H1 (cell line): ENCODE data around the gene FADS2. TPM values are rescaled to one million over a fixed set of nuclear protein-coding genes. Genes with fewer than 3 reads are reported as not detected.

Experiments used
- CTCF ChIA-PET: fragments of 300-600 bp; sonication (Branson Sonifier 250); formaldehyde crosslinking; loops from one replicate; lab custom pipeline; 2021; ENCODE audit not compliant: partially characterized antibody; lab: Charles Lee
- POLR2A ChIA-PET: fragments of 300-600 bp; sonication (Branson Sonifier 250); formaldehyde crosslinking; loops from one replicate; lab custom pipeline; 2021; ENCODE audit warnings: inconsistent platforms; ENCODE audit not compliant: partially characterized antibody; lab: Charles Lee
- DNase-seq, 2 experiments: peaks; one replicate each; pipeline versions ENCODE4 v3.0.0 to v3.0.0-alpha.2; 2010 to 2022; ENCODE audit warnings: low spot score in 2 of 2, low read depth in 1 of 2, mixed read lengths in 1 of 2
- FAIRE-seq: peaks from 2 replicates; lab custom pipeline; 2011; peaks lifted over from hg19 to GRCh38; lab: Jason Lieb, UNC
- H2AFZ ChIP-seq: 2 replicates; pipeline ENCODE4 v1.8.1; 2012; ENCODE audit warnings: low read length, inconsistent platforms
- H2AK5ac ChIP-seq: 2 replicates; pipeline ENCODE4 v1.6.1; 2013; ENCODE audit warnings: low read depth, low read length
- H2BK120ac ChIP-seq: replicated peaks from 2 replicates; pipeline ENCODE3; 2013; ENCODE audit warnings: low read depth, low read length, inconsistent platforms
- H2BK12ac ChIP-seq: 2 replicates; pipeline ENCODE4 v1.6.1; 2013; ENCODE audit warnings: low read depth, low read length
- H2BK15ac ChIP-seq: 2 replicates; pipeline ENCODE4 v1.6.1; 2013; ENCODE audit warnings: low read length
- H2BK20ac ChIP-seq: 2 replicates; pipeline ENCODE4 v1.6.1; 2013; ENCODE audit warnings: low read length
- H2BK5ac ChIP-seq: 2 replicates; pipeline ENCODE4 v1.6.1; 2013; ENCODE audit warnings: low read depth, low read length
- H3K14ac ChIP-seq: 2 replicates; pipeline ENCODE4 v1.6.1; 2013; ENCODE audit warnings: inconsistent platforms; ENCODE audit not compliant: insufficient read length
- H3K18ac ChIP-seq: 2 replicates; pipeline ENCODE4 v1.6.1; 2013; ENCODE audit warnings: low read length; ENCODE audit errors: extremely low read depth
- H3K23ac ChIP-seq: 2 replicates; pipeline ENCODE4 v1.6.1; 2013; ENCODE audit warnings: inconsistent platforms; ENCODE audit not compliant: insufficient read length
- H3K23me2 ChIP-seq: 2 replicates; pipeline ENCODE4 v1.6.1; 2013; ENCODE audit warnings: low read depth, low read length
- H3K27ac ChIP-seq: 2 replicates; pipeline ENCODE4 v1.6.1; 2011; ENCODE audit warnings: low read depth, low read length, inconsistent platforms
- H3K27me3 ChIP-seq, 4 experiments: replicated peaks in 1 of 4; 1 replicate in 1 of 4; 2 replicates in 3 of 4; pipeline versions ENCODE4 v1.6.1 to v1.8.1; 2011 to 2013; ENCODE audit warnings: low read length in 3 of 4, mild to moderate bottlenecking in 3 of 4, inconsistent platforms in 2 of 4, mixed read lengths in 2 of 4, moderate library complexity in 1 of 4; ENCODE audit not compliant: control insufficient read depth in 3 of 4, insufficient read depth in 3 of 4; ENCODE audit errors: extremely low read depth in 1 of 4
- H3K36me3 ChIP-seq, 4 experiments: 2 replicates each; pipeline versions ENCODE4 v1.6.1 to v1.8.1; 2011 to 2013; ENCODE audit warnings: mild to moderate bottlenecking in 4 of 4, low read length in 3 of 4, moderate library complexity in 2 of 4, control low read depth in 1 of 4, inconsistent platforms in 1 of 4; ENCODE audit not compliant: insufficient read depth in 4 of 4, control insufficient read depth in 2 of 4
- H3K4ac ChIP-seq: replicated peaks from 2 replicates; pipeline ENCODE3; 2013; ENCODE audit warnings: low read length, low read depth, mixed read lengths, inconsistent platforms; ENCODE audit not compliant: insufficient read length
- H3K4me1 ChIP-seq, 4 experiments: replicated peaks in 1 of 4; 1 replicate in 1 of 4; 2 replicates in 3 of 4; pipeline versions ENCODE4 v1.6.1 to v1.8.1; 2011 to 2013; ENCODE audit warnings: low read length in 3 of 4, inconsistent platforms in 2 of 4, mixed read lengths in 1 of 4; ENCODE audit not compliant: insufficient read depth in 4 of 4, control insufficient read depth in 3 of 4
- H3K4me2 ChIP-seq, 2 experiments: 2 replicates each; pipeline versions ENCODE4 v1.6.1 to v1.8.1; 2011 to 2013; ENCODE audit warnings: low read depth in 2 of 2, low read length in 2 of 2, control low read depth in 1 of 2, inconsistent platforms in 1 of 2, mild to moderate bottlenecking in 1 of 2; ENCODE audit not compliant: insufficient read depth in 1 of 2
- H3K4me3 ChIP-seq, 4 experiments: fragments of 200-600, 300-600 bp in 1 of 4; sonication (generic), shearing (Covaris generic), sonication (Bioruptor Twin) in 1 of 4; 2 replicates each; pipeline versions ENCODE4 v1.5.1 to v1.8.1; 2011 to 2016; ENCODE audit warnings: low read length in 4 of 4, low read depth in 3 of 4, control low read depth in 2 of 4, inconsistent platforms in 2 of 4, mild to moderate bottlenecking in 2 of 4, mixed read lengths in 1 of 4, moderate library complexity in 1 of 4; ENCODE audit not compliant: insufficient read depth in 2 of 4; ENCODE audit errors: extremely low read depth in 1 of 4
- H3K56ac ChIP-seq: replicated peaks from 2 replicates; pipeline ENCODE3; 2013; ENCODE audit warnings: low read depth, mild to moderate bottlenecking, mixed read lengths, low read length, inconsistent platforms; ENCODE audit not compliant: insufficient read length
- H3K79me1 ChIP-seq: 2 replicates; pipeline ENCODE4 v1.6.1; 2013; ENCODE audit warnings: low read depth, low read length, control low read depth
- H3K79me2 ChIP-seq, 2 experiments: 2 replicates each; pipeline versions ENCODE4 v1.6.1 to v1.8.1; 2012 to 2013; ENCODE audit warnings: low read length in 2 of 2, mild to moderate bottlenecking in 2 of 2, inconsistent platforms in 1 of 2; ENCODE audit not compliant: insufficient read depth in 2 of 2, control insufficient read depth in 1 of 2
- H3K9ac ChIP-seq, 4 experiments: replicated peaks in 1 of 4; 1 replicate in 1 of 4; 2 replicates in 3 of 4; pipeline versions ENCODE4 v1.6.1 to v1.8.1; 2011 to 2013; ENCODE audit warnings: low read depth in 3 of 4, low read length in 3 of 4, control low read depth in 2 of 4, mild to moderate bottlenecking in 2 of 4, moderate library complexity in 2 of 4, inconsistent platforms in 1 of 4; ENCODE audit errors: extremely low read depth in 1 of 4
- H3K9me3 ChIP-seq, 2 experiments: 2 replicates each; pipeline versions ENCODE4 v1.6.1 to v1.8.1; 2012 to 2013; ENCODE audit warnings: mild to moderate bottlenecking in 2 of 2, moderate library complexity in 2 of 2, control low read depth in 1 of 2, inconsistent platforms in 1 of 2, low read depth in 1 of 2, low read length in 1 of 2, mixed read lengths in 1 of 2; ENCODE audit not compliant: insufficient read depth in 2 of 2
- H4K20me1 ChIP-seq, 2 experiments: replicated peaks in 1 of 2; 2 replicates each; pipeline versions ENCODE3 to v1.8.1; 2011 to 2013; ENCODE audit warnings: inconsistent platforms in 2 of 2, low read length in 2 of 2, mild to moderate bottlenecking in 1 of 2; ENCODE audit not compliant: insufficient read depth in 2 of 2, control insufficient read depth in 1 of 2
- H4K5ac ChIP-seq: 2 replicates; pipeline ENCODE4 v1.6.1; 2013; ENCODE audit warnings: low read length, low read depth, mixed read lengths, inconsistent platforms; ENCODE audit not compliant: insufficient read length
- H4K8ac ChIP-seq: 2 replicates; pipeline ENCODE4 v1.8.0; 2013; ENCODE audit warnings: mild to moderate bottlenecking, moderate library complexity, low read length, inconsistent platforms; ENCODE audit not compliant: insufficient read depth; ENCODE audit errors: extremely low read depth
- H4K91ac ChIP-seq: replicated peaks from 2 replicates; pipeline ENCODE3; 2013; ENCODE audit warnings: low read length, mixed read lengths, inconsistent platforms; ENCODE audit not compliant: insufficient read length
- BACH1 ChIP-seq: IDR thresholded peaks from 2 replicates; pipeline ENCODE4 v1.6.1; 2012; ENCODE audit warnings: low read length, improper control_type of control experiment
- E2F6 ChIP-seq: IDR thresholded peaks from 2 replicates; pipeline ENCODE4 v1.6.1; 2012; ENCODE audit warnings: inconsistent platforms
- EGR1 ChIP-seq: IDR thresholded peaks from 2 replicates; pipeline ENCODE4 v1.6.1; 2011; ENCODE audit warnings: low read depth, low read length, borderline replicate concordance
- EP300 ChIP-seq, 2 experiments: IDR thresholded peaks; 1 replicate in 1 of 2; 2 replicates in 1 of 2; pipeline ENCODE4 v1.6.1; 2011 to 2012; ENCODE audit warnings: low read depth in 2 of 2, low read length in 2 of 2, mild to moderate bottlenecking in 2 of 2, borderline replicate concordance in 1 of 2, inconsistent platforms in 1 of 2, moderate library complexity in 1 of 2
- GABPA ChIP-seq: IDR thresholded peaks from 2 replicates; pipeline ENCODE4 v1.6.1; 2011; ENCODE audit warnings: mild to moderate bottlenecking, low read length, moderate library complexity, borderline replicate concordance; ENCODE audit not compliant: insufficient read depth
- JUND ChIP-seq: IDR thresholded peaks from 2 replicates; pipeline ENCODE4 v1.6.1; 2011; ENCODE audit warnings: mild to moderate bottlenecking, improper control_type of control experiment, low read length
- POLR2A ChIP-seq, 2 experiments: IDR thresholded peaks; 1 replicate in 1 of 2; 2 replicates in 1 of 2; pipeline ENCODE4 v1.6.1; 2011; ENCODE audit warnings: low read depth in 2 of 2, low read length in 2 of 2, mild to moderate bottlenecking in 2 of 2; ENCODE audit errors: control extremely low read depth in 1 of 2
- SIRT6 ChIP-seq: IDR thresholded peaks from one replicate; pipeline ENCODE4 v1.7.1; 2012; ENCODE audit warnings: low read length, inconsistent platforms
- SRF ChIP-seq: IDR thresholded peaks from 2 replicates; pipeline ENCODE4 v1.6.1; 2011; ENCODE audit warnings: mild to moderate bottlenecking, low read depth, low read length, moderate library complexity
- USF2 ChIP-seq: IDR thresholded peaks from 2 replicates; pipeline ENCODE4 v1.6.1; 2011; ENCODE audit warnings: low read length, improper control_type of control experiment
- ZNF274 ChIP-seq: IDR thresholded peaks from 2 replicates; pipeline ENCODE4 v1.7.0; 2012; ENCODE audit warnings: low read length, borderline replicate concordance; ENCODE audit errors: extremely low read depth
- WGBS, 2 experiments: shearing (Covaris generic) in 1 of 2; methylation state at CpG; one replicate each; pipeline versions ENCODE4 v1.1.6 to v1.1.7; 2013 to 2015; ENCODE audit warnings: low lambda C conversion rate in 2 of 2, mixed read lengths in 2 of 2, inconsistent platforms in 1 of 2, low coverage in 1 of 2, missing lambda C conversion rate in 1 of 2; ENCODE audit not compliant: insufficient replicate concordance in 2 of 2, insufficient coverage in 1 of 2, insufficient read length in 1 of 2; ENCODE audit errors: extremely low coverage in 1 of 2, missing lambda C conversion rate in 1 of 2; 5-methylcytosine and 5-hydroxymethylcytosine counted together
- polyA plus RNA-seq, 7 experiments: library from polyadenylated mRNA; depleted of rRNA in 3 of 7; stranded (reverse) in 5 of 7; unstranded in 2 of 7; fragments of >200 nt in 5 of 7; fragments of 200-250 nt in 2 of 7; gene quantifications; 1 replicate in 5 of 7; 2 replicates in 1 of 7; 4 replicates in 1 of 7; pipeline versions ENCODE4 v1.2.1 to v1.2.3, GENCODE V29; 2011 to 2013; ENCODE audit warnings: missing spikeins in 2 of 7, mixed read lengths in 2 of 7
- total RNA-seq: library from RNA; stranded (reverse); fragmentation: NEBNext Ultra II Directional; extraction: Animal tissue kit (Norgen Biotek cat#: 25700); gene quantifications from 2 replicates; pipeline ENCODE4 v1.2.1, GENCODE V29; 2021

The FADS2 gene
- total and polyA plus RNA-seq, 2 of the 8 experiments (the other 6 are each of a cell fraction or from before 2014, with no cell fraction given): 499 to 701 TPM

GRCh38 chr11:61782841-61783240, 45.3 kb upstream of the FADS2 start:
- H3K27ac ChIP-seq: no peak overlapping the region
- no peaks in the 10 kb centered on the region for H3K79me1 ChIP-seq
- no peak overlapping the region for H3K9ac ChIP-seq
- ChIA-PET POLR2A (interaction anchor here (0.6 to 5.2 kb wide), 2 partner anchors 8 to 35 kb away, joined by 3 to 56 read pairs; partner anchors contain the start of genes FEN1 and TMEM258), CTCF (interaction anchor here (0.8 to 1.6 kb wide), 8 partner anchors 10 to 49 kb away, joined by 3 to 6 read pairs (median 4); no protein-coding TSS in a partner anchor)
- H2BK12ac ChIP-seq: no peak overlapping the region
- no peak overlapping the region for H2BK20ac ChIP-seq
- H3K23me2 ChIP-seq: no peaks in the 10 kb centered on the region
- no peak overlapping the region for H4K5ac ChIP-seq
- WGBS, 2 experiments: 93% methylated on average over 11 of the region's 11 CpGs; no CpG with 5 or more reads in 1 of the 2 experiments
- no peak overlapping the region for H2BK5ac ChIP-seq
- TF ChIP-seq EGR1: no peak
- TF ChIP-seq SRF: no peak
- TF ChIP-seq JUND: no peak
- TF ChIP-seq GABPA: no peak
- TF ChIP-seq ZNF274: no peak
- TF ChIP-seq POLR2A (IDR thresholded peaks at IDR 0.05; ENCODE audit: control extremely low read depth in 1 of 2, low read depth in 2 of 2, low read length in 2 of 2): no peak
- TF ChIP-seq E2F6: no peak
- no peak for TF ChIP-seq BACH1
- no peak for TF ChIP-seq SIRT6
- no peak for TF ChIP-seq USF2
- no peak for TF ChIP-seq EP300 (IDR thresholded peaks at IDR 0.05; ENCODE audit: borderline replicate concordance in 1 of 2, low read depth in 2 of 2, low read length in 2 of 2)
- no peak overlapping the region for H4K8ac ChIP-seq
- H3K14ac ChIP-seq: no peak overlapping the region
- H3K27me3 ChIP-seq: no peaks in the 10 kb centered on the region
- H3K4me2 ChIP-seq: no peak overlapping the region
- FAIRE-seq: no peak
- H2BK15ac ChIP-seq: no peak overlapping the region
- H2BK120ac ChIP-seq: no peak overlapping the region
- DNase-seq: no peak
- H2AK5ac ChIP-seq: no peak overlapping the region
- H3K79me2 ChIP-seq: no peaks in the 10 kb centered on the region
- no peak overlapping the region for H3K18ac ChIP-seq
- no peaks in the 10 kb centered on the region for H3K9me3 ChIP-seq
- H3K4me3 ChIP-seq: no peak overlapping the region
- H3K4ac ChIP-seq: no peak overlapping the region
- H2AFZ ChIP-seq: no peak overlapping the region
- peaks cover 4 to 14% of the 10 kb centered on the region in 2 experiments for H4K20me1 ChIP-seq
- no peaks in the 10 kb centered on the region; a peak in 1 of 7 replicates for H3K4me1 ChIP-seq
- H3K56ac ChIP-seq: no peak overlapping the region
- H3K36me3 ChIP-seq: peaks cover 11 to 22% (median 15%) of the 10 kb centered on the region in 4 experiments; a peak in 6 of 8 replicates
- H3K23ac ChIP-seq: no peak overlapping the region
- H4K91ac ChIP-seq: no peak overlapping the region
